ENCODE measurements around the gene MTA2.

- TF ChIP-seq EZH2 (IDR thresholded peaks at IDR 0.05; ENCODE audit: low read depth) (no peak), CTCF (conservative IDR thresholded peaks at IDR 0.05) (no peak)
Observed at GRCh38 chr11:62578541-62578940, 23.1 kb downstream of the MTA2 start.
